HCT116 (cell line): Measurements from ENCODE around the gene ERC2.

ENCODE experiments used
- CBX3 ChIP-seq: IDR thresholded peaks from 2 replicates; pipeline ENCODE4 v1.6.1; 2012; ENCODE audit warnings: low read depth
- CEBPB ChIP-seq: IDR thresholded peaks from 2 replicates; pipeline ENCODE4 v1.6.1; 2012; ENCODE audit warnings: low read depth
- CTCF ChIP-seq, 3 experiments: fragments of 200-600 bp in 1 of 3; sonication (generic) in 1 of 3; IDR thresholded peaks in 2 of 3; conservative IDR thresholded peaks in 1 of 3; 2 replicates each; pipeline ENCODE4 v1.5.1; 2012 to 2017; ENCODE audit warnings: low read depth in 2 of 3, low read length in 2 of 3, antibody characterized with exemption in 1 of 3, borderline replicate concordance in 1 of 3, control low read depth in 1 of 3, mild to moderate bottlenecking in 1 of 3, mixed read lengths in 1 of 3, mixed run types in 1 of 3, moderate library complexity in 1 of 3; ENCODE audit not compliant: insufficient read depth in 1 of 3
- EGR1 ChIP-seq: IDR thresholded peaks from 2 replicates; pipeline ENCODE4 v1.6.1; 2012; ENCODE audit warnings: low read depth
- EZH2 ChIP-seq: fragments of 200-600 bp; sonication (generic); IDR thresholded peaks from 2 replicates; pipeline ENCODE4 v1.6.1; 2017; ENCODE audit warnings: antibody characterized with exemption, mixed run types
- EZH2phosphoT487 ChIP-seq: fragments of 200-600 bp; IDR thresholded peaks from 2 replicates; pipeline ENCODE4 v1.6.1; 2018; ENCODE audit warnings: antibody characterized with exemption, borderline replicate concordance
- POLR2A ChIP-seq: IDR thresholded peaks from 2 replicates; pipeline ENCODE4 v1.7.0; 2011; ENCODE audit warnings: borderline replicate concordance; ENCODE audit not compliant: insufficient read depth, insufficient read length; ENCODE audit errors: extremely low read depth
- RAD21 ChIP-seq: IDR thresholded peaks from 2 replicates; pipeline ENCODE4 v1.6.1; 2012; ENCODE audit warnings: low read depth, mild to moderate bottlenecking
- SP1 ChIP-seq: IDR thresholded peaks from 2 replicates; pipeline ENCODE4 v1.6.1; 2012; ENCODE audit warnings: low read depth
- TCF7L2 ChIP-seq: IDR thresholded peaks from 2 replicates; pipeline ENCODE4 v1.7.0; 2011; ENCODE audit warnings: borderline replicate concordance, inconsistent platforms; ENCODE audit not compliant: insufficient read depth, insufficient read length; ENCODE audit errors: extremely low read depth
- ZFX ChIP-seq: fragments of 450-650 bp; IDR thresholded peaks from 2 replicates; pipeline ENCODE4 v1.6.1; 2017
- ZNF274 ChIP-seq: fragments of 200-500 bp; sonication (Bioruptor generic); IDR thresholded peaks from 2 replicates; pipeline ENCODE4 v1.6.1; 2014; ENCODE audit warnings: mild to moderate bottlenecking, low read depth, low read length, inconsistent platforms
- TF ChIP-seq, protein P1 (sequence below): IDR thresholded peaks from 2 replicates; pipeline ENCODE4 v1.6.1; 2012
- TF ChIP-seq, protein P2 (sequence below): IDR thresholded peaks from 2 replicates; pipeline ENCODE4 v1.6.1; 2012; ENCODE audit warnings: low read depth

GRCh38 chr3:56051052-56051451, 417.2 kb downstream of the ERC2 start:
- TF ChIP-seq CTCF (IDR thresholded peaks at IDR 0.05 in 2 of 3, conservative IDR thresholded peaks at IDR 0.05 in 1 of 3; ENCODE audit: borderline replicate concordance in 1 of 3, insufficient read depth in 1 of 3, low read depth in 2 of 3, low read length in 2 of 3) (no peak), TCF7L2 (no peak), CEBPB (no peak), EZH2phosphoT487 (no peak), ZNF274 (no peak), EGR1 (no peak), RAD21 (no peak), POLR2A (no peak), ZFX (no peak), SP1 (no peak), EZH2 (no peak), CBX3 (no peak)
- TF ChIP-seq, protein P1, sequence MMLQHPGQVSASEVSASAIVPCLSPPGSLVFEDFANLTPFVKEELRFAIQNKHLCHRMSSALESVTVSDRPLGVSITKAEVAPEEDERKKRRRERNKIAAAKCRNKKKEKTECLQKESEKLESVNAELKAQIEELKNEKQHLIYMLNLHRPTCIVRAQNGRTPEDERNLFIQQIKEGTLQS, result no peak
- TF ChIP-seq, protein P2, sequence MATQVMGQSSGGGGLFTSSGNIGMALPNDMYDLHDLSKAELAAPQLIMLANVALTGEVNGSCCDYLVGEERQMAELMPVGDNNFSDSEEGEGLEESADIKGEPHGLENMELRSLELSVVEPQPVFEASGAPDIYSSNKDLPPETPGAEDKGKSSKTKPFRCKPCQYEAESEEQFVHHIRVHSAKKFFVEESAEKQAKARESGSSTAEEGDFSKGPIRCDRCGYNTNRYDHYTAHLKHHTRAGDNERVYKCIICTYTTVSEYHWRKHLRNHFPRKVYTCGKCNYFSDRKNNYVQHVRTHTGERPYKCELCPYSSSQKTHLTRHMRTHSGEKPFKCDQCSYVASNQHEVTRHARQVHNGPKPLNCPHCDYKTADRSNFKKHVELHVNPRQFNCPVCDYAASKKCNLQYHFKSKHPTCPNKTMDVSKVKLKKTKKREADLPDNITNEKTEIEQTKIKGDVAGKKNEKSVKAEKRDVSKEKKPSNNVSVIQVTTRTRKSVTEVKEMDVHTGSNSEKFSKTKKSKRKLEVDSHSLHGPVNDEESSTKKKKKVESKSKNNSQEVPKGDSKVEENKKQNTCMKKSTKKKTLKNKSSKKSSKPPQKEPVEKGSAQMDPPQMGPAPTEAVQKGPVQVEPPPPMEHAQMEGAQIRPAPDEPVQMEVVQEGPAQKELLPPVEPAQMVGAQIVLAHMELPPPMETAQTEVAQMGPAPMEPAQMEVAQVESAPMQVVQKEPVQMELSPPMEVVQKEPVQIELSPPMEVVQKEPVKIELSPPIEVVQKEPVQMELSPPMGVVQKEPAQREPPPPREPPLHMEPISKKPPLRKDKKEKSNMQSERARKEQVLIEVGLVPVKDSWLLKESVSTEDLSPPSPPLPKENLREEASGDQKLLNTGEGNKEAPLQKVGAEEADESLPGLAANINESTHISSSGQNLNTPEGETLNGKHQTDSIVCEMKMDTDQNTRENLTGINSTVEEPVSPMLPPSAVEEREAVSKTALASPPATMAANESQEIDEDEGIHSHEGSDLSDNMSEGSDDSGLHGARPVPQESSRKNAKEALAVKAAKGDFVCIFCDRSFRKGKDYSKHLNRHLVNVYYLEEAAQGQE, result no peak
